IMR-90 (cell line): Measurements from ENCODE around the gene MSH5. TPM values are rescaled to one million over a fixed set of nuclear protein-coding genes. Genes with fewer than 3 reads are reported as not detected.

Experiments
- ATAC-seq: fragments of 200-7000 bp; cut with Tn5 transposase; 2 replicates; pipeline ENCODE4 v1.9.1; 2020; ENCODE audit warnings: low read depth, mild to moderate bottlenecking, moderate library complexity
- BruUV-seq: library from RNA; stranded (reverse); fragments of 400-500 nt; replicated peaks from 2 replicates; lab custom pipeline; 2021; lab: Mats Ljungman, UMichigan
- CTCF ChIA-PET: fragments of 300-600 bp; formaldehyde crosslinking; extraction: SDS; loops from one replicate; lab custom pipeline; 2021; ENCODE audit warnings: antibody characterized with exemption; lab: Yijun Ruan, JAX
- POLR2A ChIA-PET: fragments of 300-600 bp; sonication (Branson Sonifier 250); formaldehyde crosslinking; loops from one replicate; lab custom pipeline; 2022; ENCODE audit warnings: antibody characterized with exemption; ENCODE audit not compliant: unreplicated experiment; lab: Charles Lee
- DNase-seq: peaks from one replicate; pipeline ENCODE4 v3.0.0; 2013
- H2AFZ ChIP-seq: replicated peaks from 2 replicates; pipeline ENCODE3; 2013; ENCODE audit warnings: low read length, mild to moderate bottlenecking; ENCODE audit not compliant: poor library complexity
- H2AK5ac ChIP-seq: 2 replicates; pipeline ENCODE4 v1.6.1; 2013; ENCODE audit warnings: low read depth, low read length, inconsistent platforms
- H2AK9ac ChIP-seq: replicated peaks from 2 replicates; pipeline ENCODE3; 2013; ENCODE audit warnings: mild to moderate bottlenecking, low read depth, low read length, moderate library complexity; ENCODE audit not compliant: poor library complexity
- H2BK120ac ChIP-seq: 2 replicates; pipeline ENCODE4 v1.6.1; 2013; ENCODE audit warnings: low read depth, low read length, inconsistent platforms
- H2BK15ac ChIP-seq: 3 replicates; pipeline ENCODE4 v1.6.1; 2013; ENCODE audit warnings: low read depth, low read length, inconsistent platforms
- H2BK20ac ChIP-seq: 2 replicates; pipeline ENCODE4 v1.6.1; 2013; ENCODE audit warnings: low read depth, mild to moderate bottlenecking, inconsistent platforms, low read length, moderate library complexity
- H2BK5ac ChIP-seq: 2 replicates; pipeline ENCODE4 v1.6.1; 2013; ENCODE audit warnings: mild to moderate bottlenecking, low read depth, low read length, inconsistent platforms; ENCODE audit not compliant: poor library complexity, severe bottlenecking
- H3K14ac ChIP-seq: replicated peaks from 2 replicates; pipeline ENCODE4 v1.6.1; 2013; ENCODE audit warnings: low read depth, low read length, inconsistent platforms
- H3K18ac ChIP-seq: 2 replicates; pipeline ENCODE4 v1.6.1; 2013; ENCODE audit warnings: low read depth, low read length, control low read depth
- H3K23ac ChIP-seq: 2 replicates; pipeline ENCODE4 v1.6.1; 2013; ENCODE audit warnings: low read depth, low read length, inconsistent platforms
- H3K27ac ChIP-seq: 2 replicates; pipeline ENCODE4 v1.5.1; 2013; ENCODE audit warnings: mild to moderate bottlenecking, control low read depth, low read length; ENCODE audit not compliant: insufficient read depth
- H3K27me3 ChIP-seq: 2 replicates; pipeline ENCODE4 v1.6.1; 2013; ENCODE audit warnings: low read length; ENCODE audit not compliant: control insufficient read depth, insufficient read depth
- H3K36me3 ChIP-seq: 2 replicates; pipeline ENCODE4 v1.6.1; 2013; ENCODE audit warnings: low read length, mixed read lengths; ENCODE audit not compliant: control insufficient read depth, insufficient read depth
- H3K4ac ChIP-seq: 2 replicates; pipeline ENCODE4 v1.6.1; 2013; ENCODE audit warnings: low read depth, low read length, inconsistent platforms
- H3K4me1 ChIP-seq: 2 replicates; pipeline ENCODE4 v1.6.1; 2013; ENCODE audit warnings: low read length, mixed read lengths; ENCODE audit not compliant: control insufficient read depth, insufficient read depth
- H3K4me2 ChIP-seq: 2 replicates; pipeline ENCODE4 v1.6.1; 2013; ENCODE audit warnings: low read depth, mild to moderate bottlenecking, control low read depth, low read length, moderate library complexity
- H3K4me3 ChIP-seq: 2 replicates; pipeline ENCODE4 v1.5.1; 2013; ENCODE audit warnings: low read depth, mild to moderate bottlenecking, control low read depth, low read length, moderate library complexity; ENCODE audit not compliant: insufficient read depth
- H3K56ac ChIP-seq: 2 replicates; pipeline ENCODE4 v1.6.1; 2013; ENCODE audit warnings: low read length, inconsistent platforms; ENCODE audit not compliant: insufficient read depth; ENCODE audit errors: extremely low read depth
- H3K79me1 ChIP-seq, 2 experiments: 2 replicates each; pipeline ENCODE4 v1.6.1; 2013; ENCODE audit warnings: low read length in 2 of 2, inconsistent platforms in 1 of 2, low read depth in 1 of 2
- H3K9ac ChIP-seq: 2 replicates; pipeline ENCODE4 v1.6.1; 2013; ENCODE audit warnings: low read depth, low read length, control low read depth
- H3K9me1 ChIP-seq: 2 replicates; pipeline ENCODE4 v1.6.1; 2013; ENCODE audit warnings: low read length, inconsistent platforms; ENCODE audit not compliant: insufficient read depth
- H3K9me3 ChIP-seq: 2 replicates; pipeline ENCODE4 v1.6.1; 2013; ENCODE audit warnings: low read length; ENCODE audit not compliant: control insufficient read depth, insufficient read depth
- H4K20me1 ChIP-seq: 2 replicates; pipeline ENCODE4 v1.6.1; 2013; ENCODE audit warnings: low read length, inconsistent platforms; ENCODE audit not compliant: insufficient read depth
- H4K5ac ChIP-seq: 2 replicates; pipeline ENCODE4 v1.6.1; 2013; ENCODE audit warnings: mild to moderate bottlenecking, low read depth, low read length, control low read depth
- H4K8ac ChIP-seq, 2 experiments: 2 replicates each; pipeline ENCODE4 v1.6.1; 2013; ENCODE audit warnings: low read depth in 2 of 2, low read length in 2 of 2, control low read depth in 1 of 2, inconsistent platforms in 1 of 2
- H4K91ac ChIP-seq: 2 replicates; pipeline ENCODE4 v1.6.1; 2013; ENCODE audit warnings: low read depth, low read length, inconsistent platforms; ENCODE audit not compliant: insufficient read depth
- BHLHE40 ChIP-seq: fragments of 150-350 bp; IDR thresholded peaks from 2 replicates; pipeline ENCODE4 v1.6.1; 2016; ENCODE audit warnings: mild to moderate bottlenecking, low read depth, low read length
- CEBPB ChIP-seq: IDR thresholded peaks from 2 replicates; pipeline ENCODE4 v1.6.1; 2012; ENCODE audit warnings: low read depth, low read length, improper control_type of control experiment
- CTCF ChIP-seq: conservative IDR thresholded peaks from 2 replicates; pipeline ENCODE4 v1.5.1; 2012; ENCODE audit warnings: mild to moderate bottlenecking, low read depth, low read length, improper control_type of control experiment
- ELK1 ChIP-seq: fragments of 150-350 bp; IDR thresholded peaks from 2 replicates; pipeline ENCODE4 v1.6.1; 2016; ENCODE audit warnings: low read depth, mild to moderate bottlenecking, low read length, moderate library complexity, borderline replicate concordance
- FOS ChIP-seq: fragments of 150-350 bp; IDR thresholded peaks from 2 replicates; pipeline ENCODE4 v1.6.1; 2016; ENCODE audit warnings: low read depth, low read length
- MAFK ChIP-seq: IDR thresholded peaks from 2 replicates; pipeline ENCODE4 v1.6.1; 2012; ENCODE audit warnings: low read depth, low read length, improper control_type of control experiment
- MAZ ChIP-seq: IDR thresholded peaks from 2 replicates; pipeline ENCODE4 v1.6.1; 2012; ENCODE audit warnings: low read depth, mild to moderate bottlenecking, low read length, improper control_type of control experiment, moderate library complexity, borderline replicate concordance
- NFE2L2 ChIP-seq: fragments of 150-350 bp; IDR thresholded peaks from 2 replicates; pipeline ENCODE4 v1.6.1; 2016; ENCODE audit warnings: low read depth, mild to moderate bottlenecking, low read length
- POLR2A ChIP-seq: IDR thresholded peaks from 2 replicates; pipeline ENCODE4 v1.6.1; 2012; ENCODE audit warnings: mild to moderate bottlenecking, low read depth, low read length
- RAD21 ChIP-seq: IDR thresholded peaks from 2 replicates; pipeline ENCODE4 v1.6.1; 2012; ENCODE audit warnings: low read length, improper control_type of control experiment
- RCOR1 ChIP-seq: IDR thresholded peaks from 2 replicates; pipeline ENCODE4 v1.6.1; 2012; ENCODE audit warnings: mild to moderate bottlenecking, low read length, improper control_type of control experiment; ENCODE audit not compliant: insufficient replicate concordance
- RFX5 ChIP-seq: IDR thresholded peaks from 2 replicates; pipeline ENCODE4 v1.8.0; 2012; ENCODE audit warnings: low read depth, mild to moderate bottlenecking, low read length, moderate library complexity
- SMC3 ChIP-seq: fragments of 150-350 bp; IDR thresholded peaks from 2 replicates; pipeline ENCODE4 v1.6.1; 2016; ENCODE audit warnings: low read depth, mild to moderate bottlenecking, antibody characterized with exemption, low read length, moderate library complexity
- USF2 ChIP-seq: fragments of 150-350 bp; IDR thresholded peaks from 2 replicates; pipeline ENCODE4 v1.6.1; 2017; ENCODE audit warnings: mild to moderate bottlenecking, antibody characterized with exemption, low read length, low read depth
- WGBS, 2 experiments: methylation state at CpG; one replicate each; pipeline versions ENCODE4 v1.1.5 to v1.1.7; 2013; ENCODE audit warnings: missing lambda C conversion rate in 2 of 2; ENCODE audit not compliant: insufficient read length in 1 of 2; ENCODE audit errors: extremely low coverage in 2 of 2; 5-methylcytosine and 5-hydroxymethylcytosine counted together
- dilution Hi-C: fragments of 300-500 bp; cut with HindIII; formaldehyde crosslinking; loops from one replicate; pipeline ENCODE4 v1.14.3; 2018; ENCODE audit warnings: low sequenced_read_pairs; ENCODE audit not compliant: unreplicated experiment
- in situ Hi-C: fragments of 300-500 bp; cut with MboI; formaldehyde crosslinking; loops from 3 replicates; pipeline ENCODE4 v1.14.3; 2019; ENCODE audit warnings: low sequenced_read_pairs, inconsistent platforms, mixed read lengths
- intact Hi-C: fragments of 100-400 bp; cut with micrococcal nuclease; formaldehyde crosslinking; loops from 2 replicates; pipeline ENCODE4 v1.10.0; 2022
- polyA plus RNA-seq, 3 experiments: library from polyadenylated mRNA; depleted of rRNA; stranded (reverse); fragments of >200 nt; gene quantifications; 2 replicates each; pipeline ENCODE4 v1.2.3, GENCODE V29; 2012; ENCODE audit warnings: low replicate concordance in 1 of 3
- total RNA-seq: library from RNA; depleted of rRNA; stranded (reverse); fragments of >200 nt; gene quantifications from 2 replicates; pipeline ENCODE4 v1.2.3, GENCODE V29; 2012

MSH5 gene
- total and polyA plus RNA-seq, 2 of the 4 experiments (the other 2 are of a cell fraction), result 5.6 to 15.7 TPM

- ChIA-PET POLR2A (interaction anchor here (0.7 kb wide), 1 partner anchor 96 kb away, joined by 11 read pairs; the partner anchor contains the start of gene ABHD16A), CTCF (no interaction called here)
- Histone ChIP-seq H3K79me1 (peaks cover 5 to 25% of the 10 kb centered on the region in 2 experiments; a peak in 3 of 4 replicates), H3K27ac (no peak overlapping the region), H3K9me3 (no peaks in the 10 kb centered on the region), H3K9ac (no peak overlapping the region), H2BK5ac (no peak overlapping the region), H3K27me3 (no peaks in the 10 kb centered on the region), H3K9me1 (no peaks in the 10 kb centered on the region), H2BK120ac (no peak overlapping the region), H3K23ac (no peak overlapping the region), H3K4me1 (no peaks in the 10 kb centered on the region), H4K91ac (no peak overlapping the region), H2AFZ (no peak overlapping the region), H4K5ac (no peak overlapping the region), H3K18ac (no peak overlapping the region), H3K14ac (no peak overlapping the region), H2AK5ac (no peak overlapping the region), H4K8ac (no peak overlapping the region), H3K4me3 (no peak overlapping the region), H2AK9ac (no peak overlapping the region), H3K4ac (no peak overlapping the region), H2BK15ac (no peak overlapping the region), H3K4me2 (no peak overlapping the region), H4K20me1 (no peaks in the 10 kb centered on the region), H3K56ac (no peak overlapping the region), H3K36me3 (peaks cover 4% of the 10 kb centered on the region; the same call in 1 of the 2 replicates), H2BK20ac (no peak overlapping the region)
- WGBS, 2 experiments, result 50% methylated on average over 2 of the region's 12 CpGs; no CpG with 5 or more reads in 1 of the 2 experiments
- in situ Hi-C loops (no loop called here), dilution Hi-C loops (no loop called here), intact Hi-C loops (no loop called here)
- TF ChIP-seq RAD21 (no peak), FOS (no peak), RFX5 (no peak), SMC3 (no peak), CTCF (no peak), CEBPB (no peak), MAFK (no peak), USF2 (no peak), BHLHE40 (no peak), ELK1 (no peak), RCOR1 (no peak), POLR2A (no peak), MAZ (no peak), NFE2L2 (no peak)
- no TSS peak for BruUV-seq
- no peak for DNase-seq
- no peak for ATAC-seq
Measured at GRCh38 chr6:31799781-31800180, 60.0 kb downstream of the MSH5 start.
